GM12872 (cell line): ENCODE measurements around the gene TMEM215.

Source experiments
- CTCF ChIP-seq: IDR thresholded peaks from 3 replicates; pipeline ENCODE4 v1.5.1; 2011; ENCODE audit warnings: low read depth, mild to moderate bottlenecking, low read length, moderate library complexity; ENCODE audit not compliant: insufficient read depth

The TMEM215 gene

GRCh38 chr9:32783168-32783891 is at the start of gene TMEM215:
Gene TMEM215, plus strand, starts transcription at chr9:32783540. Its CDS starts 644 bp downstream, at chr9:32784184.
- no peak for TF ChIP-seq CTCF

- no peak for TF ChIP-seq CTCF
Observed at GRCh38 chr9:32735476-32735875, 47.9 kb upstream of the TMEM215 start.

- no peak for TF ChIP-seq CTCF
Observed at GRCh38 chr9:32737378-32737777, 46.0 kb upstream of the TMEM215 start.

- no peak for TF ChIP-seq CTCF
Observed at GRCh38 chr9:32738501-32739172, 44.7 kb upstream of the TMEM215 start.

GRCh38 chr9:32741706-32742105 is 41.6 kb upstream of the TMEM215 start:
- no peak for TF ChIP-seq CTCF

- TF ChIP-seq CTCF: no peak
Observed at GRCh38 chr9:32742296-32742695, 41.0 kb upstream of the TMEM215 start.

GRCh38 chr9:32748013-32748412 is 35.3 kb upstream of the TMEM215 start:
- TF ChIP-seq CTCF: no peak
